ENCODE data around the gene CCBE1.

The CCBE1 gene

DNA sequence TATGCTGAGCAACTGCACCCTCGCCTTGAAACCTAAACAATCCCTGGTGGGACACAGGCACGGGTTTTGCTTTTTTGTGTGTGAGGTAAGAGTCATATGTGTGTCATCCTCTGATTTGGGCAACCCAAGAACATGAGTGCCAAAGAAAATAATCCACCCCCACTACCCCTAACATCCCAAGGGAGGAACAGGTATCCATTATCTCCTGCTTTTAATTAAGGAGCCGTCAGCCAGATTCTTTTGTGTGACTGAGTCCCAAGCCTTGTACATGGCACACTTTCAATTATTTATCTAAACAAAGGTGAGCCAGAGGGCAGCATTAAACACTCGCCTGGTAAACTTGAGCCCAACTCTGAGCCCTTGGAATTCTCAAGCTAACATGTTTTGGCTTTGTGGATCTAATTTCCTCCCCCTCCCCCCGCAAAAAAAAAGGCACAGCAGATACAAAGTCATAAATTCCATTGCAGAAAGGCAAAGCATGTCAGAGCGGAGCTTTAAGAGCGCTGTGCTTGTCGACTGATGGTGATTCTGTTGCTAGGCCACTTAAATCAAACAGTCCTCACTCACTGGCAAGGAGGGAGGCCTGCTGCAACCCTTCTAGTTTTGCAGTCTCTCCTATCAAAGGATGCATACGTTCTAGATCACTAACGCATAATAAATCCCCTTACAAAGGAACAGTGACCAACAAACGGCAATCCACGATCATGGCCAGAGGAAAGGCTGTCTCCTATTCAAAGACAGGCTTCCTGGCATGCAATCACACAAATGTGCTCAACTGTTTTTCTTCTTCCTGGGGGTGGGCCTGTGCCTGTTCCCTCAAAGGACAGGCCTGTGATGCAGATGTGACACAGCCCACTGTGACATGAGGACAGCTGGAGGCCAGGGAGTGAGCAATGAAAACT, 194.7 kb downstream of the CCBE1 start:
- no peaks in the 10 kb centered on the region for H3K9me3 Mint-ChIP-seq
- no peaks in the 10 kb centered on the region for H3K4me1 Mint-ChIP-seq (ENCODE audit: low read depth)
- H3K27me3 Mint-ChIP-seq (ENCODE audit: low read depth), result no peaks in the 10 kb centered on the region
- H3K27ac Mint-ChIP-seq, result no peak overlapping the region
- no peaks in the 10 kb centered on the region for H3K36me3 Mint-ChIP-seq (ENCODE audit: low read depth)
- no peak overlapping the region for H3K4me3 Mint-ChIP-seq

DNA sequence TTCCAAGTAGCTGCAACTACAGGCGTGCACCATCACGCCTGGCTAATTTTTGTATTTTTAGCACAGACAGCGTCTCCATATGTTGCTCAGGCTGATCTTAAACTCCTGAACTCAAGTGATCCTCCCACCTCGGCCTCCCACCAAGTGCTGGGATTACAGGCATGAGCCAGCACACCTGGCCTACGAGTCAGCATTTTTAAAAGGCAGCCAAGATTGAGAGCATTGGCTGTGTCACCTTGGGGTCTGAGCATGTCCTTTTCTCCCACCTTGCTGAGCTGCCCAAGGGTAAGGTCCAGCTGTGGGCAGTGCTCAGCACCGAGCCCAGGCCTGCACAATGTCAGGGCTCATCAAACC, 195.3 kb downstream of the CCBE1 start:
- Mint-ChIP-seq H3K36me3 (ENCODE audit: low read depth) (no peaks in the 10 kb centered on the region), H3K4me1 (ENCODE audit: low read depth) (no peaks in the 10 kb centered on the region), H3K27ac (no peak overlapping the region), H3K9me3 (no peaks in the 10 kb centered on the region), H3K27me3 (ENCODE audit: low read depth) (no peaks in the 10 kb centered on the region), H3K4me3 (no peak overlapping the region)

DNA sequence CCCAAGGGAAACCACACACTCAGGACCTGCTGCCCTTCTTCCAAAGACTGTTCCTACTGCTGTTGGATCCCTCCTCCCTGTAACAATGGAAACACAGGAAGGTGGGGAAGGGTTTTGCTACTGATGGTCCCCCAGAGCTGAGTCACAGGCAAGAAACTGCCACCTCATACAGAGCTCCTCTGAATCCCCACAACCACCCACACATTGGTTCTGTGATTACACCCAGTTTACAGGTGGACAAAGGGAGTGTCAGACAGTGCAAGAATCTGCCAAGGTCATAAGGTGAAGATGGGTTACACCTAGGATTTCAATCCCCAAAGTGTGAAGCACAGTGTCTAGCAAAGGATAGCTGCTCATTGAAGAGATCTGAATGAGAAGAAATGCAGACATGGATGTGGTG, 196.5 kb downstream of the CCBE1 start:
- Mint-ChIP-seq H3K27ac (no peak overlapping the region), H3K4me1 (ENCODE audit: low read depth) (no peaks in the 10 kb centered on the region), H3K4me3 (no peak overlapping the region), H3K9me3 (no peaks in the 10 kb centered on the region), H3K27me3 (ENCODE audit: low read depth) (no peaks in the 10 kb centered on the region), H3K36me3 (ENCODE audit: low read depth) (no peaks in the 10 kb centered on the region)

DNA sequence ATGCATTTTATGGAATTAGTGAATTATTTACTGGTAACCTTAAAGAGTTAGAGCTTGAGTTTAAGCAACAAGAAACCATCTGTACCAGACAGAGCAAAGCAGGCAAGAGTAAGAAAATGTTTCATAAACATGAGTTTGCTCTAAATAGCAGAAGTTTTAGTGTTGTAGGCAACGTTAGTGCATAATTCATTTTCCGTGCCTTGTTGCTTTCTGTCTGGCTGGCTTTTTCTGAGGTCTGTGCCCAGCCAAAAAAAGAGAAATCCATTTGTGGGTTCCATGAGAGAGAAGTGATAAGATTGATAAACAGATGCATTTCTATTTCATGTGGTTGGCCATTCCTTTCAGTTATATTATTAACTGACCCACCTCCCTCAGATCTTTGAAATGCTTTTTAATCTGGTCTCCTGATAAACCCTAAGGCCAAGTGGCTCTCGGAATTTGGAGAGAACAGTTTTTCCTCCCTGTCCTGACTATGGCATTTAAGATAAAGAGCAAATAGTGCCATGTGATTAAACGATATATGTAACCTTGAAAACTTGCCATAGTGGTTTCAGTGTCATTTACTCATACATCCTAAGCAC, 198.6 kb downstream of the CCBE1 start:
- no peaks in the 10 kb centered on the region for H3K27me3 Mint-ChIP-seq (ENCODE audit: low read depth)
- H3K4me3 Mint-ChIP-seq, result no peak overlapping the region
- H3K36me3 Mint-ChIP-seq (ENCODE audit: low read depth), result no peaks in the 10 kb centered on the region
- H3K4me1 Mint-ChIP-seq (ENCODE audit: low read depth), result no peaks in the 10 kb centered on the region
- no peak overlapping the region for H3K27ac Mint-ChIP-seq
- H3K9me3 Mint-ChIP-seq, result no peaks in the 10 kb centered on the region

DNA sequence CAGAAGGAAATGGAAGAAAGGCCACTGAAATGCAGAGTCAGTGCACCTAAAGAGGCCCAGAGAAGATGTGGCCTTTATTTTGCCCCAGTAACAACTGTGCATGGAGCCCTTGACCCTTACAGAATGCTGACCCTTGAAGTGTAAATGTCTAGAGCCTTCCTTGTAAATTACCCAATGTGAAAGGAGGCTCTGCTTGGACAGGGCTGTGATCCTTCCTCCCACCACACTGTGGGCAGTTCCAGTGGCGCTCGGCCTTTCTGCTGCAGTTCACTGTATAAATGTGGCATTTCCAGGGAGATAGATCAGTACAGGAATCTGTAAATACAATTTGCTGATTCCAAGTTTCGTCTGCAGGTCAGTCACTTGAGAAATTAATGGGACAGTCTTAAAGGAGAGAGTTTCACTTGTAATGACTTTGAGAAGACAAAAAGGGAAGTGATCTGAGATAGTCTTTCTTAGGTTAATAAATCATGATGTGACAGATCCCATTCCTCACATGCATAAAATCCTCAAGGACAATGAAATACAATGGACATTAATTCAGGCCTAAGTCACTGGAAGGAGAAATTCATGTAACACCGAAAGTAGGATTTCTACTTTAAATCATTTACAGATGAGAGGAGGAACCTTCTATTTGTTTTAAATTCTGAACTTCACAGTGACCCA, 204.3 kb downstream of the CCBE1 start:
- no peaks in the 10 kb centered on the region for H3K36me3 Mint-ChIP-seq (ENCODE audit: low read depth)
- H3K27ac Mint-ChIP-seq, result no peak overlapping the region
- no peak overlapping the region for H3K4me3 Mint-ChIP-seq
- no peaks in the 10 kb centered on the region for H3K4me1 Mint-ChIP-seq (ENCODE audit: low read depth)
- H3K9me3 Mint-ChIP-seq, result no peaks in the 10 kb centered on the region
- no peaks in the 10 kb centered on the region for H3K27me3 Mint-ChIP-seq (ENCODE audit: low read depth)

DNA sequence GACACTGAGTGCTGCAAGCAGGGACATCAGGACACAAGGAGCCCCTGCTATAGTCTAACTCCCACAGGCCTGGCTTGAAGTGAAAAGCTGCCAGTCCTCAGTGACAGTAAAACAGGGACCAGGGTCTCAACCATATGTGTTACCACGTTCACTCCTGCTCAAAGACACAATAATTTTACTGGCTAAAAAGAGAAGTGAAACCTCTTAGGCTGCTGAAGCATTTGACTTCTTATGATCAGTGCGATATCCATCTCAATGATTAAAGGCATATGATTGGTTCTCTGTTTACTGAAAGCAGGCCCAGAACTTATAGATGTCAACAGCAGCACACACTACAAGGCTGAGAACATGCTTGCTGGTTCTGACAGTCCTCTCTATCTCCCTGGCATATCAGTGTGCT, 208.3 kb downstream of the CCBE1 start:
- no peaks in the 10 kb centered on the region for H3K9me3 Mint-ChIP-seq
- H3K4me1 Mint-ChIP-seq (ENCODE audit: low read depth), result no peaks in the 10 kb centered on the region
- no peaks in the 10 kb centered on the region for H3K36me3 Mint-ChIP-seq (ENCODE audit: low read depth)
- H3K27me3 Mint-ChIP-seq (ENCODE audit: low read depth), result no peaks in the 10 kb centered on the region
- H3K27ac Mint-ChIP-seq, result no peak overlapping the region
- no peak overlapping the region for H3K4me3 Mint-ChIP-seq

DNA sequence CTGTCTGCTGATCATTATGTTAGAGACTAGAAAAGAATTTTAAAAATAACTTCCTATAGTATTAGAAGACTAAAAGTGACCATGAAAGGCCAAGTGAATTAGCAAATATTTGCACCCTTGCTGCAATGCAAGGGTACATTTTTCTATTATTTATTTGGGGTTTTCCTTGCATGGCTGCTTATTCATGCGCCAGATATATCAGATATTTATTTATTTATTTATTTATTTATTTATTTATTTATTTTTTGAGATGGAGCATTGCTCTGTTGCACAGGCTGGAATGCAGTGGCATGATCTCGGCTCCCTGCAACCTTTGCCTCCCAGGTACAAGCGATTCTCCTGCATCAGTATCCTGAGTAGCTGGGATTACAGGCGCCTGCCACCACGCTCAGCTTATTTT, 211.8 kb downstream of the CCBE1 start:
- Mint-ChIP-seq H3K9me3 (no peaks in the 10 kb centered on the region), H3K4me3 (no peak overlapping the region)

DNA sequence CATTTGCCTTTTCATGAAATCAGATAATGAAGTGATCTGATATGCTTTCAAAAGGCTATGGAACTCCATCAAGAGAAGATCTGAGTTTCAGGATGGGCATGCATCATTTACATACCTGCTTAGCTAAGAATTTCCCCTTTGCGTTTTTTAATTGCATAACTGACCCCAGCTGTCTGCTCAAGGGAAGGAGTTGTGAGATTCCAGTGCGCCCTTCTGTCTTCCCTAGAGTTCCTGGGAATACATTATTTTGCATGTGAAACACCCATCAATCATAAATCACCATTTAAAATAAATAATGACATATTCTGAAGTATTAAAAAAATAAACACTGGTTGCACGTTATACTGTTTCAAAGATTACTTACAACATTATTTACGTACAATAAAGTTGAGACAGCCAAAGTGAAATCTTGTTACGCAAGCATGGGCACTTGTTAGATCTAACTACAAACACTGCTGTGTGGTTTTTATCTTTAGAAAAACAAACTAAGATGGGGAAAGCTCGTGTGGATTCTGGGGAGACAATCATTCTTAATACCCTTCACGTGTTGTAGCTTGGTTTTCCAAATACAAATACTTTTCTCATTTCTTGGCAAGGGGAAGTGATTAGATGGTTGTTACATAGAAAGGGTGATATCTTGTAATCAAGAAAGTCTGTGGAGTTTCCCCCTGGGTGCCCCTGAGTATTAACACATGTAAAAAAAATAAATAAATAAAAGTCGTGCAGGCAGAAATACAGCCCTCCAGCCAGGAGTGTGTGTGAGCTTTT, 212.5 kb downstream of the CCBE1 start:
- no peak overlapping the region for H3K27ac Mint-ChIP-seq
- no peaks in the 10 kb centered on the region for H3K36me3 Mint-ChIP-seq (ENCODE audit: low read depth)
- no peak overlapping the region for H3K4me3 Mint-ChIP-seq
- H3K27me3 Mint-ChIP-seq (ENCODE audit: low read depth), result no peaks in the 10 kb centered on the region
- no peaks in the 10 kb centered on the region for H3K4me1 Mint-ChIP-seq (ENCODE audit: low read depth)
- H3K9me3 Mint-ChIP-seq, result no peaks in the 10 kb centered on the region

More for the DNA sequence above, 211.8 kb downstream of the CCBE1 start:
- Mint-ChIP-seq H3K4me1 (ENCODE audit: low read depth) (no peaks in the 10 kb centered on the region), H3K27ac (no peak overlapping the region), H3K36me3 (ENCODE audit: low read depth) (no peaks in the 10 kb centered on the region), H3K27me3 (ENCODE audit: low read depth) (no peaks in the 10 kb centered on the region)

DNA sequence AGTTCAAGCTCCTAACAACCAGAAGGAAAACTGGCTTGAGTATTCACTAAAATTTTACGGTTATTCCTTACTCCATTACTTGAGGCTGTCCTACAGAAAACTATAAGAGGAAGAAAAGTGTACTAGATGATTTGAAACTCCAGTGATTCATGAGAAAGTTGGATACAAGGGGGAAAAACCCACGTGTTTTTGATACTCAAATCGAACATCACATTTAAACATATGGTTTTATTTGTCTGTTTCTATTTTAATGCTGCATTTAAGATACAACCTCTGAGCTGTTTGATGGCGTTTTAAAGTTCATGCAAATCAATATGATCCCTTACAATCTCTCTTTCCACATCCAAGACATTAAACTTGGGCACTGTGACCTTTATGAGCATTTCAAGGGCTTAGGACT, 213.1 kb downstream of the CCBE1 start:
- no peaks in the 10 kb centered on the region for H3K4me1 Mint-ChIP-seq (ENCODE audit: low read depth)
- no peak overlapping the region for H3K4me3 Mint-ChIP-seq
- no peak overlapping the region for H3K27ac Mint-ChIP-seq
- H3K27me3 Mint-ChIP-seq (ENCODE audit: low read depth), result no peaks in the 10 kb centered on the region
- H3K9me3 Mint-ChIP-seq, result no peaks in the 10 kb centered on the region
- no peaks in the 10 kb centered on the region for H3K36me3 Mint-ChIP-seq (ENCODE audit: low read depth)

DNA sequence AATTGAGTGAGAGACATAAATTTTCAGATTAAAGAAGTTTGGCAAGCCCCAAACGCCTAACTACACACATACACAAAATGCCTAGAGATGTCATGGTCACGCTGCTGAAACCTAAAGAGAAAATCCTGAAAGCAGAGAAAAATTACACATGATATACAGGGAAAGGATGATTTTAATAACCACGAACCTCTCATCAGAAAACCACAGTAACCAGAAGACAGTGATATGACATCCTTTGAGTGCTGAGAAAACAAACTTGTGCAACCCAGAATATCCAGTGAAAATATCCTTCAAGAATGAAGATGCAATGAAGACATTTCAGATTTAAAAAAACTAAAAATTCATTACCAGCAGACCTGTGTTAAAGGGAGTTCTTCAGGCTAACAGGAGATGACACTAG, 215.8 kb downstream of the CCBE1 start:
- H3K36me3 Mint-ChIP-seq (ENCODE audit: low read depth), result no peaks in the 10 kb centered on the region

DNA sequence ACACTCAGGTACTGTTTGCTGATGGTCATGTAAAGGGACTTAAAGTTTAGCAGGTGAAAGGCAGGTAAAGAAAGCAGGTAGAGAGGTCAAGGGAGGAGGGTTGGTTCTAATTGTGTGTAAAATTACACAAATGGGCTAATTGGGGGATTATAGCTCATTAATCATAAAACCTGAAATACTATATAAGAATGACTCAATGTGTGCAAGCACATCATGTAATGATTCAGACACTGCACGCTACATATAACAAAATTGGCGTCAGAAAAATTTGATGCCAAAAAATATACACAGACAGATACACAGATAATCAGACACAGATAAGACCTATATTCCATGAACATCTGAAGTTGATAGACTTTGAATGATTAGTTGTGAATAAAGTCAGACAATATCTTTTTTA, 217.4 kb downstream of the CCBE1 start:
- no peak overlapping the region for H3K27ac Mint-ChIP-seq
- no peaks in the 10 kb centered on the region for H3K4me1 Mint-ChIP-seq (ENCODE audit: low read depth)
- no peak overlapping the region for H3K4me3 Mint-ChIP-seq
- H3K9me3 Mint-ChIP-seq, result no peaks in the 10 kb centered on the region
- no peaks in the 10 kb centered on the region for H3K36me3 Mint-ChIP-seq (ENCODE audit: low read depth)
- H3K27me3 Mint-ChIP-seq (ENCODE audit: low read depth), result peaks cover 5% of the 10 kb centered on the region

More for the DNA sequence above, 215.8 kb downstream of the CCBE1 start:
- H3K4me1 Mint-ChIP-seq (ENCODE audit: low read depth), result no peaks in the 10 kb centered on the region
- no peak overlapping the region for H3K27ac Mint-ChIP-seq
- H3K27me3 Mint-ChIP-seq (ENCODE audit: low read depth), result peaks cover 3% of the 10 kb centered on the region
- H3K9me3 Mint-ChIP-seq, result no peaks in the 10 kb centered on the region
- no peak overlapping the region for H3K4me3 Mint-ChIP-seq

DNA sequence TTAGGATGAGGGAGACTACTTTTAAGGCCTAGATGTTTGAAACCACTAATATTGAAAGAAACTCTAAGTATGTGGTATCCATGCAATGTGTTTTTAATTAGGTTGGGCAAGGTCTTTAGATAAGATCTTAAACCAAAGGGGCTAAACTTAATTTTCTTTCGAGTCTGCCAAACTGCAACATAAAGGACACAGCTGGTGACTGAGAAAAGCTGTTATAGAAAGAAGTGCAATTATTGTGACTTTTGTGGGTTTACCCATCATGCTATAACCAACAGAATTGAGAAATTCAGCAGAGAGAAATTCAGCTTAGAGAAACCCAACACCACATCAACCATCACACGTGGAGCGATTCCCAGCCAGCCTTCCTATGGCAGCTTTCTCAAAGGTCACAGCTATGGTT, 218.6 kb downstream of the CCBE1 start:
- Mint-ChIP-seq H3K9me3 (no peaks in the 10 kb centered on the region), H3K36me3 (ENCODE audit: low read depth) (no peaks in the 10 kb centered on the region), H3K4me3 (no peak overlapping the region), H3K27me3 (ENCODE audit: low read depth) (peaks cover 7% of the 10 kb centered on the region), H3K4me1 (ENCODE audit: low read depth) (no peaks in the 10 kb centered on the region), H3K27ac (no peak overlapping the region)

DNA sequence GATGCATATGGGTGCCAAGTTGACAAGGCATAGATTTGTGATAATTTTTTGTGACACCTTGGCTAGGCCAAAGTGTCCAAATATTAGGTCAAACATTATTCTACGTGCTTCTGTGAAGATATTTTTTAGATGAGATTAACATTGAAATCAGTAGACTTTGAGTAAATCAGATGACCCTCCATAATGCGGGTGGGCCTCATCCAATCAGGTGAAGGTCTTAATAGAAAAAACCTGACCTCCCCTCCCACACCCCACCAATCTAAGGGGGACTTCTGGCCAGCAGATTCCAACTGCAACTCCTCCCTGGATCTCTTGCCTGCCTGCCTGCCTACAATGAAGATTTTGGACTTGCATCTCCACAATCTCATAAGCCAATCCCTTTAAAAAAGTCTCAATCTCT, 219.4 kb downstream of the CCBE1 start:
- Mint-ChIP-seq H3K4me3 (no peak overlapping the region), H3K27me3 (ENCODE audit: low read depth) (peaks cover 7% of the 10 kb centered on the region), H3K9me3 (no peaks in the 10 kb centered on the region), H3K4me1 (ENCODE audit: low read depth) (no peaks in the 10 kb centered on the region), H3K36me3 (ENCODE audit: low read depth) (no peaks in the 10 kb centered on the region), H3K27ac (no peak overlapping the region)

DNA sequence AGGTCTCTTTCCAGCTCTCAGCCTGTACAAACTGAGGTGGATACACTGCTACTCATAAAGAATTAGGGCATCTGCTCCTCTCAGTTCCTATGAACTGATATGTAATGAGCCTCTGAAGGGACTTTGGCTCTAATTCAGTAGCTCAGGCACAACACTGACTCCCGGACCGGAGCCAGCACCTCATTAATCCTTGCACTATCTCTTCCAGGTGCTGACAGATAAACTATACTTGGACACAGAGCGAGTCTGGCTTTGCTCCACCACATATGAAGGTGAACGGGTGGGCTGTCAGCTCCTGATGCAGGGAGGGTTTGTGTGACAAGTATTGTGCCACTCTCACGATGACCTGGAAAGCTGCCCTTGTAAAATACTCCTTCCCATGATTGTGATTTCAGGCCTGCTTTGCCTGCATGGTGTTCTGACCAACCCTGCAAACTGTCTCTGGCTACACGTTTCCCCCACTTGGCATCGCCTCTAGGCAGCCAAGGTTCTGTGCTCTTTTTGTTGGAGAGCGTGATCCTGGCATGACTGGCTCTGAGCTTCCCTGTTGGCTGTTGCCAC, 226.6 kb downstream of the CCBE1 start:
- no peak overlapping the region for H3K4me3 Mint-ChIP-seq
- H3K27ac Mint-ChIP-seq, result no peak overlapping the region
- no peaks in the 10 kb centered on the region for H3K9me3 Mint-ChIP-seq
- no peaks in the 10 kb centered on the region for H3K36me3 Mint-ChIP-seq (ENCODE audit: low read depth)
- peaks cover 6% of the 10 kb centered on the region for H3K27me3 Mint-ChIP-seq (ENCODE audit: low read depth)
- H3K4me1 Mint-ChIP-seq (ENCODE audit: low read depth), result no peaks in the 10 kb centered on the region

Data from T-helper 1 cell treated with Interleukin-12 subunit alpha and Interleukin-12 subunit beta and Interleukin-4 antibody, amounts not matched to agents 30 μg/mL and 1 μg/mL, for 36 hours (primary cell).